Keratinocyte (primary cell): ENCODE data around the gene SLC17A2. TPM values are rescaled to one million over a fixed set of nuclear protein-coding genes. Genes with fewer than 3 reads are reported as not detected.

Source experiments
- DNase-seq: peaks from one replicate; pipeline ENCODE4 v3.0.0-alpha.2; 2011; ENCODE audit warnings: low read depth, missing footprints, low spot score
- FAIRE-seq: peaks from 2 replicates; lab custom pipeline; 2011; peaks lifted over from hg19 to GRCh38; lab: Jason Lieb, UNC
- H2AFZ ChIP-seq: 2 replicates; pipeline ENCODE4 v1.6.0; 2012; ENCODE audit warnings: low read length, control low read depth, inconsistent platforms; ENCODE audit not compliant: control insufficient read depth
- H3K27ac ChIP-seq: 2 replicates; pipeline ENCODE4 v1.5.1; 2011; ENCODE audit warnings: low read length; ENCODE audit not compliant: control insufficient read depth, insufficient read depth
- H3K27me3 ChIP-seq: 3 replicates; pipeline ENCODE4 v1.6.0; 2011; ENCODE audit warnings: low read length; ENCODE audit not compliant: control insufficient read depth, insufficient read depth; ENCODE audit errors: extremely low read depth
- H3K36me3 ChIP-seq, 2 experiments: 2 replicates in 1 of 2; 3 replicates in 1 of 2; pipeline ENCODE4 v1.5.1; 2011; ENCODE audit warnings: low read length in 2 of 2, mild to moderate bottlenecking in 1 of 2; ENCODE audit not compliant: control insufficient read depth in 2 of 2, insufficient read depth in 2 of 2; ENCODE audit errors: extremely low read depth in 1 of 2
- H3K4me1 ChIP-seq: 3 replicates; pipeline ENCODE4 v1.5.1; 2011; ENCODE audit warnings: low read length; ENCODE audit not compliant: control insufficient read depth, insufficient read depth; ENCODE audit errors: extremely low read depth
- H3K4me2 ChIP-seq: 3 replicates; pipeline ENCODE4 v1.6.0; 2011; ENCODE audit warnings: low read depth, low read length; ENCODE audit not compliant: control insufficient read depth, insufficient read depth; ENCODE audit errors: extremely low read depth
- H3K4me3 ChIP-seq, 3 experiments: fragments of 200-600 bp in 1 of 3; sonication (generic) in 1 of 3; 2 replicates in 2 of 3; 3 replicates in 1 of 3; pipeline ENCODE4 v1.5.1; 2011 to 2016; ENCODE audit warnings: low read length in 3 of 3, mild to moderate bottlenecking in 3 of 3, control low read depth in 2 of 3, inconsistent platforms in 1 of 3, low read depth in 1 of 3, mixed read lengths in 1 of 3, mixed run types in 1 of 3, moderate library complexity in 1 of 3; ENCODE audit not compliant: control insufficient read depth in 2 of 3, insufficient read depth in 2 of 3; ENCODE audit errors: extremely low read depth in 1 of 3
- H3K79me2 ChIP-seq: 2 replicates; pipeline ENCODE4 v1.6.0; 2012; ENCODE audit warnings: low read length; ENCODE audit not compliant: control insufficient read depth, insufficient read depth
- H3K9ac ChIP-seq: 3 replicates; pipeline ENCODE4 v1.6.0; 2011; ENCODE audit warnings: low read length; ENCODE audit not compliant: control insufficient read depth, insufficient read depth; ENCODE audit errors: extremely low read depth
- H3K9me1 ChIP-seq: 3 replicates; pipeline ENCODE4 v1.6.0; 2011; ENCODE audit warnings: low read length; ENCODE audit not compliant: control insufficient read depth, insufficient read depth; ENCODE audit errors: extremely low read depth
- H3K9me3 ChIP-seq: 2 replicates; pipeline ENCODE4 v1.5.1; 2012; ENCODE audit warnings: low read depth, low read length; ENCODE audit not compliant: control insufficient read depth
- H4K20me1 ChIP-seq: 3 replicates; pipeline ENCODE4 v1.6.0; 2011; ENCODE audit warnings: low read length; ENCODE audit not compliant: control insufficient read depth, insufficient read depth; ENCODE audit errors: extremely low read depth
- CTCF ChIP-seq, 3 experiments: IDR thresholded peaks in 1 of 3; conservative IDR thresholded peaks in 1 of 3; optimal IDR thresholded peaks in 1 of 3; 2 replicates in 2 of 3; 3 replicates in 1 of 3; pipeline versions ENCODE3 to v1.5.1; 2011; ENCODE audit warnings: low read length in 3 of 3, mild to moderate bottlenecking in 3 of 3, moderate library complexity in 2 of 3, control low read depth in 1 of 3, inconsistent platforms in 1 of 3; ENCODE audit not compliant: insufficient read depth in 2 of 3; ENCODE audit errors: extremely low read depth in 1 of 3
- EZH2 ChIP-seq: IDR thresholded peaks from one replicate; pipeline ENCODE4 v1.6.1; 2012; ENCODE audit warnings: inconsistent platforms, mild to moderate bottlenecking, low read length, moderate library complexity
- dilution Hi-C: fragments of 300-500 bp; cut with MboI; formaldehyde crosslinking; loops from one replicate; pipeline ENCODE4 v1.7.0; 2020; ENCODE audit warnings: low sequenced_read_pairs; ENCODE audit not compliant: extremely low pct_ligation_motif_present
- polyA plus RNA-seq, 5 experiments: library from polyadenylated mRNA; depleted of rRNA in 3 of 5; stranded (reverse) in 3 of 5; stranded (forward) in 1 of 5; unstranded in 1 of 5; fragments of >200 nt; gene quantifications; 1 replicate in 1 of 5; 2 replicates in 3 of 5; 3 replicates in 1 of 5; pipeline versions ENCODE4 v1.2.1 to v1.2.3, GENCODE V29; 2011 to 2012; ENCODE audit warnings: missing spikeins in 2 of 5, low read depth in 1 of 5, low replicate concordance in 1 of 5

Gene SLC17A2
- polyA plus RNA-seq, 1 donor (not counting 4 experiments of a cell fraction or from before 2014, with no cell fraction given): not detected

DNA sequence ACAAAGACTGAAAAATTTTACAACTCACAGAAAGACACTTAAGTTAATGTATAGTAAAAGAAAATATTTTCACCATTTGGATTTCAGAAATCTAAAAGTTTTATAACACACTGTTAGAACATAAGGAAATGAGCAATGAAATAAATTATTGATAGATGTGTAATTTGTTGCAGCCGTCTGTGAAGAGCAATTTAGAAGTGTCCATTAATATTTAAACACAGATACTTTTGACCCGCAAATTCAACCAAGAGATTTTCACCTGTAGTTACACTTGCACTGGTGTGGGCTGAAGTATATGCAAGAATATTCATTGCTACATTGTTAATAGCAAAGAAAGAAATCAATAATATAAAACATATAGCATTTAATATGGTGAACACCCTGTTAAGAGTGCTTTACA lies 41.9 kb downstream of the SLC17A2 start:
- no peaks in the 10 kb centered on the region for H3K9me3 ChIP-seq
- DNase-seq (no peak), FAIRE-seq (no peak)
- H3K4me2 ChIP-seq: no peak overlapping the region
- H3K4me3 ChIP-seq: no peak overlapping the region
- dilution Hi-C loops: no loop called here
- H3K27ac ChIP-seq: no peak overlapping the region
- TF ChIP-seq EZH2: no peak
- no peak for TF ChIP-seq CTCF (optimal IDR thresholded peaks at IDR 0.05 in 1 of 3, IDR thresholded peaks at IDR 0.05 in 1 of 3, conservative IDR thresholded peaks at IDR 0.05 in 1 of 3; ENCODE audit: extremely low read depth in 1 of 3, insufficient read depth in 2 of 3, low read length in 3 of 3)
- H3K27me3 ChIP-seq: no peaks in the 10 kb centered on the region
- no peak overlapping the region for H3K9ac ChIP-seq
- no peaks in the 10 kb centered on the region for H3K9me1 ChIP-seq
- H3K79me2 ChIP-seq: no peaks in the 10 kb centered on the region
- no peak overlapping the region for H2AFZ ChIP-seq
- no peaks in the 10 kb centered on the region for H3K36me3 ChIP-seq
- no peaks in the 10 kb centered on the region for H3K4me1 ChIP-seq
- H4K20me1 ChIP-seq: no peaks in the 10 kb centered on the region

DNA sequence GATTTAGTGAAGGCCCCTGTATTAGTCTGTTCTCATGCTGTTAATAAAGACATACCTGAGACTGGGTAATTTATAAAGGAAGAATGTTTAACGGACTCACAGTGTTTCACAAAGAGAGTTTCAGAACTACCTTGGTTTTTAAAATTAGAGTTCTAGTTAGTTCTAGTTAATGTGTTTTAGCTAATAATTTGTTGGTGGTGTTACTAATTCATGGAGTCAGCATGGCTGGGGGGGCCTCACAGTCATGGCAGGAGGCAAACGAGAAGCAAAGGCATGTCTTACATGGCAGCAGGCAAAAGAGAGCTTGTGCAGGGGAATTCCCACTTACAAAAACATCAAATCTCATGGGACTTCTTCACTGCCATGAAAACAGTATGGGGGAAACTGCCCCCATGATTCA lies 44.4 kb downstream of the SLC17A2 start:
- FAIRE-seq: no peak
- dilution Hi-C loops: no loop called here
- Histone ChIP-seq H3K4me1 (no peaks in the 10 kb centered on the region), H3K27me3 (peaks cover 9% of the 10 kb centered on the region), H3K9me1 (no peaks in the 10 kb centered on the region), H2AFZ (no peak overlapping the region), H3K9me3 (no peaks in the 10 kb centered on the region), H3K9ac (no peak overlapping the region), H4K20me1 (no peaks in the 10 kb centered on the region), H3K79me2 (no peaks in the 10 kb centered on the region), H3K4me2 (no peak overlapping the region), H3K4me3 (no peak overlapping the region), H3K36me3 (no peaks in the 10 kb centered on the region), H3K27ac (no peak overlapping the region)
- TF ChIP-seq CTCF (optimal IDR thresholded peaks at IDR 0.05 in 1 of 3, IDR thresholded peaks at IDR 0.05 in 1 of 3, conservative IDR thresholded peaks at IDR 0.05 in 1 of 3; ENCODE audit: extremely low read depth in 1 of 3, insufficient read depth in 2 of 3, low read length in 3 of 3) (no peak), EZH2 (no peak)
- no peak for DNase-seq
